Mammary epithelial cell (primary cell): Measurements from ENCODE around the gene WDR70.

ENCODE experiments used
- EZH2 ChIP-seq: IDR thresholded peaks from 2 replicates; pipeline ENCODE4 v1.6.1; 2012; ENCODE audit warnings: low read length, inconsistent platforms, borderline replicate concordance
- TF ChIP-seq, protein P1 (sequence below), 2 donors: IDR thresholded peaks in 1 of 2; conservative IDR thresholded peaks in 1 of 2; 2 replicates each; pipeline ENCODE4 v1.5.1; 2011 to 2012; ENCODE audit warnings: inconsistent platforms in 2 of 2, low read length in 2 of 2, mild to moderate bottlenecking in 2 of 2, control low read depth in 1 of 2, low read depth in 1 of 2; ENCODE audit not compliant: insufficient read depth in 1 of 2; ENCODE audit errors: extremely low read depth in 1 of 2

DNA sequence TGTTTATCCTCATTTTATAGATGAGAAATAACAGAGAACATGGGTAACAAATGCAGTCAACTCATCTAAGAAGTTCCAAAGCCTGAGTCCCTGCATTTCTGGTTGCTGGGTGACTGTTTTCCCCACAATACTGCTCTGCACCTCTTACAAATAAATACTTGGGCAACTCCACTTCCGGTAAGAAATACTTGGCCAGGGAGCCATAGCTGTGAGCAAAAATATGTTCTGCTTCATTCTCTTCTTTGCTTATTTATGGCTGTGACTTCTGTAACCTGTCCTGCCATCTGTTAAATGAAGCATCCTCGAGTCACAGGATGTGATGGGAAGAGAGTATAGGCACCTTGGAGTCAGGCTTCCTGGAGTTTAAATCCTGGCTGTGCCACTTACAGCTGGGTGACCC is 410.9 kb downstream of the WDR70 start:
- TF ChIP-seq, protein P1, sequence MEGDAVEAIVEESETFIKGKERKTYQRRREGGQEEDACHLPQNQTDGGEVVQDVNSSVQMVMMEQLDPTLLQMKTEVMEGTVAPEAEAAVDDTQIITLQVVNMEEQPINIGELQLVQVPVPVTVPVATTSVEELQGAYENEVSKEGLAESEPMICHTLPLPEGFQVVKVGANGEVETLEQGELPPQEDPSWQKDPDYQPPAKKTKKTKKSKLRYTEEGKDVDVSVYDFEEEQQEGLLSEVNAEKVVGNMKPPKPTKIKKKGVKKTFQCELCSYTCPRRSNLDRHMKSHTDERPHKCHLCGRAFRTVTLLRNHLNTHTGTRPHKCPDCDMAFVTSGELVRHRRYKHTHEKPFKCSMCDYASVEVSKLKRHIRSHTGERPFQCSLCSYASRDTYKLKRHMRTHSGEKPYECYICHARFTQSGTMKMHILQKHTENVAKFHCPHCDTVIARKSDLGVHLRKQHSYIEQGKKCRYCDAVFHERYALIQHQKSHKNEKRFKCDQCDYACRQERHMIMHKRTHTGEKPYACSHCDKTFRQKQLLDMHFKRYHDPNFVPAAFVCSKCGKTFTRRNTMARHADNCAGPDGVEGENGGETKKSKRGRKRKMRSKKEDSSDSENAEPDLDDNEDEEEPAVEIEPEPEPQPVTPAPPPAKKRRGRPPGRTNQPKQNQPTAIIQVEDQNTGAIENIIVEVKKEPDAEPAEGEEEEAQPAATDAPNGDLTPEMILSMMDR (conservative IDR thresholded peaks at IDR 0.05 in 1 of 2, IDR thresholded peaks at IDR 0.05 in 1 of 2; ENCODE audit: extremely low read depth in 1 of 2, insufficient read depth in 1 of 2, low read depth in 1 of 2, low read length in 2 of 2): no peak
- TF ChIP-seq EZH2: no peak
